HS-27A (cell line): ENCODE results near the gene SECISBP2.

Experiments used
- DNase-seq: peaks from one replicate; pipeline ENCODE4 v3.0.0-alpha.2; 2012; ENCODE audit warnings: low read depth, missing footprints

Gene SECISBP2

DNA sequence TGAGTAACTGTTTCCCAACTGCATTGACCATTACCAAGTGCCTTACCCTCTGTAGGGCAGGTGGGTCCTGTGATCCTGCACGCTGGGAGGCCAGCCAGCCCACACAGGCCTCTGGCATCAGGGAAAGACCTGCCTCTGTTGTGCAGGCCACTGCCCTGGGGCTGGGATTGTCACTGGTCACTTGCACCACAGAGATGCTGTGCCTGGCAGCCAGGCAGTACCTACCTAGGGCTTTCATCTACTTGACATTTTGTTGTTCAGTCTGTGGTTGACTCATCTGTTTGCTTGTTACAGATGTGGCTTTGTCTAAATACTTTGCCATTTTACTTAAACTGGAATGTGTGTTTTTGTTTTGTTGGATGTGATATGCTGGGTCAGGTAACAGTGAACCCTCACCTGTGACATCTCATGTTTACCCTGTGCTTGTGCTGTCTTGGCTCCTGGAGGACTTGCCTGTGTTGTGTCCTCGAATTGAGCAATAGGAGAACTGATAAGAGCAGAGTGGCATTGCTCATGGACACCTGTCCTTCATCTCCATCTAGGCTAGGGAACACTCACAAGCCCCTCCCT, 32.8 kb downstream of the SECISBP2 start:
- no peak for DNase-seq

DNA sequence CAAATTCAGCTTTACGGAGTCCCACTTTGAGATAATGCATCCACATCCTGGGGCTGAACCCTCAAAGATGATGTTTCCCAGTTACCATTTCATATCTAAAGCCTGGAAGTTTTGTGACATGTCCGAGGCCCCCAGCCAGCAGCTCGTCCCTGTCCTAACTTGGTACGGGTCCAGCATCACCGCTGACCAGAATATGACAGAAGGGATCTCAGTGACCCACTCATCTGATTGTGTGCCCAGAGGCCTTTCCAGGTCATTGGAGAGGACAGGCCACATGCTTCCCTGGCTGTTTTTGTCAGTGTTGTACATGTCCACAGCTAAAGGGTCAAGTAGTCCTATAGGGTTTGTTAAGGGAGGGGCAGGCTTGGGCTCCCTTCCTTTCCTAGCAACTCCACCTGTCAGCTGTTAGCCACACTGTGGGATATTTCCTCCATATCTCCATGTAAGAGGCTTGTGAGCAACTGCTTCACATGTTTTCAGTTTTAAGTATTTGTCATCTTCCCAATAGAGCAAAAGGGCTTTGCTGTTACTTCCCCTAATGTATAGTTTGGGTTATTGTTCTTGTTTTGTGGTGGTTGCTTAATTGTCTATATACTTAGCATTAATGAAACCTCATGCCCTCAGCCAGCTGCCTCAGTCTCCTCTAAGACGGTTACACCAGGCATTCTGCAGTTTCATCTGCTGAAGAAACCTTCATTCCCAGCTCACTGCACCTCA, 33.4 kb downstream of the SECISBP2 start:
- DNase-seq: no peak

DNA sequence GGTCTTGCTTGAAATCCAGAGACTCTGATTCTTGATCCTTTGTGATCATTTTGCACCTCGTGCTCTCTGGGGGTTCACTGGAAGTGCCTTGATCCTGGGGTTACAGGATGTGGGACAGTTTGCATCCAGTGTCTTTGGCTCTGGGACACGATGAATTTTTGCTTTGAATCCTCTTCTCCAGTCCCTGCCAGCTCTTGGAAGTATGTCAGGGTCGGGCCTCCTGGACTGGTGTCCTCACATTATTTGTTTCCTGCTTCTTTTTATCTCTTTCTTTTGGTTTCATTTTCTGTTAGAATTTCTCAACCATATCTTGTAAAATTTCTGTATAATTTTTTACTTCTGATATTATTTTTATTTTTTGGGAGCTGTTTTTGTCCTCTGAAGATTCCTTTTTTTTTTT, 34.2 kb downstream of the SECISBP2 start:
- DNase-seq: no peak

DNA sequence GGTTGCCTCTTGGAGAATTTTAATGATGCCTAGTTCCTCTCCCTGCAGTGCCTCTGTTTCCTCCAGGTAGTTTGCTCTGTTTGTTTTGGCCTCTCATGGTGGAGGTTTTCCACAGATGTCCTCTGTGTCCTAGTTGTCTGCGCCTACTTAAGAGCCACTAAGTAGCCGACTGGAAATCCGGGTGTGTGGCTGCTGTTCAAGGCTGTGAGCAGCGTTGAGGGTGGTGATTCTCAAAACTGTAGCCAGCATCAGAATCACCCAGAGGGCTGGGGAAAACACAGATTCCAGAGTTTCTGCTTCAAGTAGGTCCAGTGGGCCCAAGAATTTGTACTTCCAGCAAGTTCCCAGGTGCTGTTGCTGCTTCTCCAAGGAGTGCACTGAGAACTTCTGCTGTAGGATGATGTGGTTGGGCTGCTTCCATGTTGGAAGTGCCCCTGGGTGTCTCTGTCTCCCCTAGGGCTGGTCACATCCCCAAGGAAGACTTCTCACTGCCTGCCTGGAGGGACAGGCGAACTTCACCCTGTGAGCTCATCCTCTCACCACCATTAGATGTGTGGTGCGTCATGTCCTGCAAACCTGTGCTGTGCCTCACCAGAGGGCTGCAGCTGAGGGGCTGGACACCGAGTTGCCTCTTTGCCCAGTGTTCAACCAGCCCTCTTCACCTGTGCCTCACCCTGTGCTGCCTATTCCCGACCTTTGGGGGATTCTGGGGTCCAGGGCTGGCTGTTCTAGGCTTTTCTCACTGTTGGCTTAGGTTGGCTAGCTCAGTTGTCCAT, 34.8 kb downstream of the SECISBP2 start:
- DNase-seq: no peak

DNA sequence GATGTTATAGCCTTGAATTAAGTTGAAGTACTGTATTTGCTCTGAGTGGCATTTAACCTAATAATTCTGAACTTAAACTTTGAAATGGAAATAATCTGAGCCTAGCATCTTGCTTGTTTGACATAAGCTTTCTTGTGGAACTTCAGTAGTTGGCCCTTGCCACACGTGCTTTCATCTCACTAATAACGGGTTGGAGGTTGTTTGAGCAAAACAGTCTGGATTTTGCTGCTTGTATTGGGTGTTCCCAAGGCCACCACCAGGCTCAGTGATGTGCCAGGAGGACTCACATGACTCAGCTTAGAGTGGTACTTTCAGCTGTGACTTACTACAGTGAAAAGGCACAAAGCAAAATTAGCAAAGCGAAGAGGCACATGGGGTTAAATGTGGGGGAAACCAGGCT, 35.7 kb downstream of the SECISBP2 start:
- DNase-seq: no peak

DNA sequence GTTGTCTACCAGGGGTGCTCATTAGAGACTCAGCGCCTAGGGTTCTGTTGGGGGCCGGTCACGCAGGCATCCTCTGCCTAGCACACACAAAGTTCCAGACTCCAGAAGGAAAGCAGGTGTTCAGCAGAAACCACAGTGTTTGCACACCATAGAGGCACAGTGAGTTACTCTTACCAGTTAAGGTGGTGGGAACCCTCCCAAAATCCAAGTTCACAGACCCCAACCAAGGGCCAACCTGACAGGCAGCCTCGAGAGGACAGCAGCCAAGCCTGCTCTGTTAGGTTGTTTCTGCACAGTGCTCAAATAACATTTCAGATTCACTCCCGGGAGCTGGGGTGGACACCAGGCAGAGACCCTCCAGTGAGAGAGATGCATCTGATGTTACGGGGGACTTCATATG, 36.2 kb downstream of the SECISBP2 start:
- no peak for DNase-seq

DNA sequence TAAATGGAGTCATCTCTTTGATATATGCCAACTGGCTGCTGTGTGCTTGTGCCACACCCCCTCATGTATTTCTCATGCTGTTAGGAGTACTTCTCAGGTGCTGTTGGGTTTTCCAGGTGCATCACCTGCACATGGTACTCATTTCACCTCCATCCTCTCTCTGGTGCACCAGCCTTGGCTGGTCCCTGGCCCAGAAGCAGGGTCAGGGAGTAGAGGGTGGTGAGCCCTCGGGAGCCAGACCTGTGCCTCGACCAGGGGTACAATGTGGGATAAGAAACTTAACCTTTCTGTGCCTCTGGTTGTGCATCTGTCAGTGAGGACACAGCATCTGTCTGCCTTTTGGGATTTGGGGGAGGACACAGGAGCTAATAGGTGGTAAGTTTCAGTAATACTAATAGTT, 38.5 kb downstream of the SECISBP2 start:
- no peak for DNase-seq

DNA sequence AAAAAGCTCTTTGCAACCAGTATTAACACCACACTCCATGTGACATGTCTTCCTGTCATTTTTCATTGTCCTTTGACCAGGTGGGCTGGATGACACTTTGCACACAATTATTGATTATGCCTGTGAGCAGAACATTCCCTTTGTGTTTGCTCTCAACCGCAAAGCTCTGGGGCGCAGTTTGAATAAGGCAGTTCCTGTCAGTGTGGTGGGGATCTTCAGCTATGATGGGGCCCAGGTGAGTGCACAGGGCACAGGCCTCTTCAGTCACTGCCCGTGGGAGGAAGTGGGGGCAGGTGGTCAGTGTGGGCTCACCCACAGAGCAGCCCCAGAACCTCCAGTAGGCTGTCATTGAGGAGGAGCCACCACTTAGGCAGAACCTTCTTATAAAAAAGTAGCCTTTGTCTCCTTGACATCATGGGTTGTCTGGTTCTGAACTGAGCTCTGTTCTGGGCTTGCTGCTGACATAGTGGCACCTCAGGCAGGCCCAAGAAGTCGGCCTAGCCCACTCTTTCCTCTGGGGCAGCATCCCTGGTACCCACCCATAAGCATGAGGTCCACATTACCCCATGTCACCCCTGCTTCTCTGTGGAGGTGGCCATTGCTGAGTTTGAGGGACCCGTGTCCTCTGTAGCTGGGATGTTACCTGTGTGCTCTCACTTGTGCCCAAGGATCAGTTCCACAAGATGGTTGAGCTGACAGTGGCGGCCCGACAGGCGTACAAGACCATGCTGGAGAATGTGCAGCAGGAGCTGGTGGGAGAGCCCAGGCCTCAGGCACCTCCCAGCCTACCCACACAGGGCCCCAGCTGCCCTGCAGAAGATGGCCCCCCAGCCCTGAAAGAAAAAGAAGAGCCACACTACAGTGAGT, 39.3 kb downstream of the SECISBP2 start:
- DNase-seq: no peak

DNA sequence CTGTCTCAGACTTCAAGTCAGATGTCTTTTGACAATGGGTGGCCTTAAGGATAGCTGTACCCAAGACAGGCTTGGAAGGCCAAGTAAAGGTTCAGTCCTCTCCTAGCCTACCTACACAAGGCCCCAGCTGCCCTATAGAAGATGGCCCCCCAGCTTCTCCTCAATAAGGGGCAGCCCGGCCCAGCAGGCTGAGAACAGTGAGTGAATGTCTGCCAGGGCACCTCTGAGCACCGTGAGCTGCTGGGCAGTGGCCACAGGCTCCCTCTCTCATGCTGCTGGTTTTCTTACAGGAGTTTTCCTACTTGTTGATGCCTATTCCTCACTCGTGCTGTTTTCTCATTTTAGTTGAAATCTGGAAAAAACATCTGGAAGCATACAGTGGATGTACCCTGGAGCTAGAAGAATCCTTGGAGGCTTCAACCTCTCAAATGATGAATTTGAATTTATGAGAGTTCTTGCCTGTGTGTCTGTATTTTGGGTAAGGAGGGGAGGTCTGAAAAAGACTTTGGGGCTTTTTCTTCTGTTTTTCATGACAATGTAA, 40.1 kb downstream of the SECISBP2 start:
- DNase-seq: no peak

DNA sequence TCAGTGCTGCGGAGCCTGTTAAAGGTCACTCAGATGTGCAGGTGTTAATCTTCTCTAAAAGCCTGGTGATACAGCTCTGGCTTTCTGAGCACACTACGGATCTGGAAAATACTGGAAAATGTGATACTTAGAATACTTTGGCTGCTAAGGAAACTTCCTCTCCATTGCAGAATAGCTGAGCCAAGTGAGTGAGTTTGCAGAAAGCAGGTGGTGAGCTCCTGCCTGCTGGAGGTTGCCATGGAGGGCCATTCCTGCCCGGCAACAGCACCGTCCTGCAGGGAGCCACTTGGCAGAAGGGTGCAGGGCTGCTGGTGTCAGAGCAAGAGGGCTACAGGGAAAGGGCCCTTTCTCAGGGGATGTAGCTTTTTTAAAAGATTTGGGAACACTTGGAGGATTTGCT, 40.7 kb downstream of the SECISBP2 start:
- DNase-seq: no peak

DNA sequence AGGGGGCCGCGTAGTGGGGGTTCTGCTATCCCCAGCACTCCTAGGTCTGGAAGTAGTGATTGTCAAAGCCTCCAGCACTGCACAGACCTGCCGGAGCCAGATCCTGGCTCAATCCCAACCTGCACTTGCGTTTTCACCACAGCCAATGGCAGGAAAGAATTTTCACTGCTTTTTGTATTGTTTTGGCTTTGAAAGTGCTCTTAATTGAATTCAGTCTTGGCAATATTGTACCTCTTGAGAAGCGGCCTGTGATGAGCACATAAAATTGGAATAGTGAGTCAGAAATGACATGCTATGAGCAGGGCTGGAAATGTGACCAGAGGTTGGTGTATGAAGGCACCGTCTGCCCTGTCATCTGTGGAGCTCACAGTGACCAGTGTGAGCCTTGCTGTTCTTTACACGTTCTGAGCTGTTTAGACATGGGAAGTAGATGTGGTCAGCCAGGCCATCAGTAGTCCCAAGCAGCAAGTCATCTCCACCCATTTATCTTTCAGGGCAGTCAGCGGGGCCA, 41.5 kb downstream of the SECISBP2 start:
- no peak for DNase-seq

DNA sequence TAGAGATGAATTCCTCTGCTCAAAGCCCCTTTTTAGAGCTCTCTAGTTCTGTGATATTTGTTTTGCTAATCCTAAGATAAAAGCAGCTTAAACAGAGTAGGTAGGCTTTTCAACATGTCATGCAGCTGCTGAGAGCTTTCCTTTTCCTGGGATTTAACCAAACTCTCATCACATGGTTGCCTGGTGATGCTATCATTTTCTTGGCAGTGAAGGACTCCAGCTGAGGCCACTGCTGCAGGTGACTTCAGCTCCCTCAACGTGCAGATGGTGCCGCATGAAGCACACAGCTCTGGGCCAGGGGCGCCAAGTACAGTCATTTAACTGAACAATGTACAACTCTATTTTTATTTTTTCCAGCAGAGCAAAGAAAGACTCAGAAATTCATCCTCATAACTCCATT, 42.2 kb downstream of the SECISBP2 start:
- no peak for DNase-seq

DNA sequence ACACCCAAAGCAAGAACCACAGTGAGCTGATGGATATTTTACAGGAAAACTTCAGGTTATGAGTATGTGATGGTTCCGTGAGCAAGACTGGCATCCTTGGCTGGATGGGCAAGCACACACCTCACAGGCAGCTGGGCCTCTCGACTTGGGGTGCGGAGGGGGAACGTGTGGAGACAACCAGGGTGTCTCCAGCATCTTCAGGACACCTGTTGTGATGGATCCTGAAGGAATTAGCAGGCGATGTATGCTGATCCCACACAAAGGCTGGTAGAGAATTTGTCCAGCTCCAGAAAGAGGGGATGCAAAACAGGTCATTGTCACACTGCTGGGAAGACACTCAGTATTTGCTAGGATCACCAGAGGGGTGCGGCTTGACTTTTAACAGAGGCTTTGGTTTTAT, 42.7 kb downstream of the SECISBP2 start:
- no peak for DNase-seq

DNA sequence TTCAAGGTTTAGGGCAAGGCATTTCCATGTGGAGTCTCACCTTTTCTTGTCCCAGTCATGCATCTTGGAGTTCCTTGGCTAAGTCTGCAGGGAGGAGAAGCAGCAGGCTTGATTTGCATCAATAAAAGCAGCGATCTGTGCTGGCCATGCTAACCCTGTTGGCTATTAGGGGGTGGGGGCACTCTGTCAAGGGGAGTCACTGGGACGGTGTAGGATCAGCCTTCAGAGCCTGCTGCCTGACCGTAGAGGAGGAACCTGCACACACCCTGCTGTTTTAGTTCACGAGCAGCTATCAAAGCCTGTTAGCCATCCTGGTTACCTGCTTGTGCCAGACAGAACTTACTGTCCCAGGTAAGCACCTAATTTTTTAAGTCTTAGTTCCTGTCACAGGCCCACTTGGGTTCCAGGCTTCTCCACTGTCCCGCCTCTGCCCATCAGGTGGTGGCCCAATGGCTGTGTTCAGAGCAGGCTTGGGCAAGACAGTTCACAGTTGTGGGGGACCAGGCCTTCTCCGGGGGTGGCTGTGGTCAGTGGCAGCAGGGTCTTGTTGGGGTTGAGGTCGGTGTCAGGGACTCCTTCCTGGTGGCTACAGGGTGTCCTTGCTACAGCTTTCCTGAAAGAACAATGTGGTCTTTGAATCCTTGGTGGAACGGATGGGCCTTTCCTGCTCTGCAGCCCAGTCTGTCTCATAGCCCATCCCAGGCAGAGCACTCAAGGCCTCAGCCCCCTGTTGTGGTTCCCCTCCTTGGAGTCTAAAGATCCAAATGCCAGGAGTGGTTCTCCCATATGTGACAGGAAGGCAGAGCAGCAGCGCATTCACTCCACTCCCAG, 43.7 kb downstream of the SECISBP2 start:
- DNase-seq: no peak

DNA sequence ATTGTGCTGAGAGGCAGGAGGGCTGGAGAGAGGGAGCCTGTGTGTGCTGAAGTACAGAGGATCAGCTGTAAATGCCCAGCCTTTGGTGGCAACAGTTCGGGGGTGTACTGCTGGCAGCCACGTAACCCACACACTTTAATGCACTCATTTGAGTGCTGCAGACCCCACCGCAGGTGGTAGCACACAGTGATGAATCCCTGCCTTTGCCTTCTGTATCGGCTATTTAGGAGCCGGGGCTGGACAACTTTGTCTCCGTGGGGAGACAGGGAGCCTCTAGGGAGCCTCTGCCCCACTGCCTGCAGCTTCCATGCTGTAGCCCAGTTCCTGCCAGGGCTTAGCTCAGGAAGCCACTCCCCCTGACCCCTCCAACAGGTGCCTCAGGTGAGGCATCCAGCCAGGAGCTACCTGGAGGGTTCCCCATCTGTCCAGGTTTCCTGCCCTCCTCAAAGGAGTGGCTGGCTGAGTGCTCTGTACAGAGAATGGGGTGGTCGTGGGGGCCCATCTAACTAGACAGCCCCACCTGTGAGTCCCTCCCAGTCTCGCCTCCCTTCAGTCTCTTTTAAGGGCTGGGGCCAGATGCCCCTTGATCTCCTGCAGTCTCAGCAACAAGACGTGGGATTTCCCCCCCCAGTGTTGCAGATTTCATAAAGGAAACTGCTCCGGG, 44.5 kb downstream of the SECISBP2 start:
- DNase-seq: no peak

DNA sequence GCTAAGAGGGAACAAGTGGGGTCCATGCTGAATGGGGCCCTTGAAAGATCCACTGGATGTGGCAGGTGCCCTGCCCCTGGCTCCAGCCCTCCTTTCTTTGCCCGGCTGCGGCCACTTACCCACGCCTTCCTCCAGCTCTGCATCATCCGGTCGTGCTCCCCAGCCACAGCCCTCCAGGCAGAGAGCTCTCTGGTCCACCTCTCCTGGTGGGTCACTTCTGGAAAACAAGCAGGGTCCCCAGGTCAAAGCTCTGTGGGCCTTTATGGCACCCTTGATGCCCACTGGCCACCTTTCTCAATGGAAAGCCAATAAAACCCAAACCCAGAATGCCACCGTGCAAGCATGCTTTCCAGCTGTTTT, 45.0 kb downstream of the SECISBP2 start:
- no peak for DNase-seq

DNA sequence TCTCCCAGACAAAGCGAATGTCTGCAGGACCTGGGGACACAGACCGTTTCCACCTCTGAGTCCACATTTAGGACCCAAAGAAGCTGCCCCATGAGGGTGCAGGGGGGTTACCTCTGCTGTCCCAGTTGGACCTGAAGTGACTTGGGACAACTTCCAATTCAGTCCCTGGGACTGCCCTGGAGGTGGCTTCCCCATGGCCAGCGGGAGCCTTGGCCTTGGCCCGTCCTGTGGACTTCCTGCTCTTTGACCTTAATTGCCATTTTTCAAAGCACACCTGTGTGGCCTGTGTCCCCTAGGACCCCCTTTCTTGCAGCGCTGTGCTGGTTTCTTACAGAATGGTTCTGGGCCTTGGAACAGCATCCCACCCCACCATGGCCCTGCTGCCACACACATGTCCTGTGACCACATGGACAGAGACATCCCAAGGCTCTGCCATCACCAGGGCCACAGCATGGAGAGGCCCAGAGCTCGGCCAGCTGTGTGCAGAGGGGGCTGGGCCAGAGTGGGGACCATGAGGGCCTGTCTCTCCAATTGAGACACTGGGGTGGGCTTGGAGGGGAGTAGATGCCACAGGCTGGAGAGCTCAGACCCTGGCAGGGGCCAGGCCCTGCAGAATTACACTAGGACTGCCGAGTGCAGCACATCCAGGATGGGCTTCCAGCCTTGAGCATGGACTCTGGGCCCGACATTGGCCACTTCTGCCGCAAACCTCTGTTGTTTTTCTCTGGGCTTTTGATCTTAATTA, 45.8 kb downstream of the SECISBP2 start:
- no peak for DNase-seq

DNA sequence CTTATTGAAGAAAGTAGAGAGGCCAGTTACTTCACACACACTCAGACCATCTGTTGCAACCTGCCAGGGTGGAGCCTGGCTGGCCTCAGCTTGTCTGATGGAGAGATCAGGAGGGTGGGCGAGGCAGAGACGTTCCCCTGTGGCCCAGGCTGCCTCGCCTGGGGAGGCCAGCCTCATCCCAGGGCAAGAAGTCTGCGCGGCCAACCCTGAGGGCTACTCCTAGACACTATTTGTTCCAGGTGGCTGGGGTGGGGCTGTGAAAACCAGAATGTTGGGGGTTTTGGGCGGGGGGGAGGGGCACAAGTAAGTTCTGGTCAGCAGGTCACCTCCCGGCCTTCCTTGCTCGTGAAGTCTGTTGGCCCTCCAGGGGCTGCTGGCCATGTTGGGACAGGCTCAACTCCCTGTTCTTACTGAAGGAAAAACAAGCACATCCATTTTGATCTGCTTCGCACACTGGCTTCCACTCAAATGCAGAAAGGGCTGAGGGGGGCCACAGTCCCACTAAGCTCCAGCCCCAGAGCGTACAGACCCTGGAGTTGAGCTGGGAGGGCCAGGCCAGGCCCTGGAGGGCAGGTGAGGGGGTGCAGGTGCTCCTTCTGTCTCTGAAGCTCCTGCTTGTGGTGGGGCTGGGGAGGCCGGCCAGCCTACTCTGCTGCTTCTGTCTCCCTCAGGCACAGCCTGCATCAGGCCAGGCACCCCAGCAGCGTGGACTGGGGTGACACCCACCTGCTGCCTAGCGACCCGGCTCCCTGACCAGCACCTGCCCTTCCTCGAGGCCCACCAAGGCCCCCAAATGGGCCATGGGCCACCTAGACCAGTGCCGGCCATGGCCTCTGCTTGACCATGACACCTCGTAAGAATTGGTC, 46.6 kb downstream of the SECISBP2 start:
- DNase-seq: no peak

DNA sequence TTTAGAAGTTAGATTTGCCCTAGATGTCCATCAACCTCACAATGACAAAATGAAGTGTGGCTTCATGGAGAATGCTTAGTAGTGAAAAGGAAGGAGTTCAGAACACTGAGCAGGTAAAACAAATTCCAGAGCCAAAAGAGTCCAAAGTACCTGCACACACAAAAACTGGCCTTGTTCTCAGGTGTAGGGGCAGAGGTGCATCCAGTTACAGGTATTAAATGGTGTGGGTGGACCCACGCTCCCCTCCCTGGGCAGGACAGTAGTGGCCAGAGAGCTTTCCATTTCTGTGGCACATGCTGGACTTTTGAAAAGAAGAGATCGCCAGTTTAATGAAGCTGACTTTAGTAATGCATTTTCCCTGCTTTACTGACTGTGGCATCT, 47.2 kb downstream of the SECISBP2 start:
- no peak for DNase-seq
